PC-3 (cell line): ENCODE measurements around the gene IVNS1ABP. TPM values are rescaled to one million over a fixed set of nuclear protein-coding genes. Genes with fewer than 3 reads are reported as not detected.
"Not testable (repeated sequence)": the region's sequence is repeated elsewhere in the genome, so short reads cannot be mapped to it uniquely, and the experiment has no call there.

Source experiments
- ATAC-seq: fragments of 200-7000 bp; cut with Tn5 transposase; 2 replicates; pipeline ENCODE4 v1.9.1; 2020; ENCODE audit warnings: mild to moderate bottlenecking, moderate library complexity
- Bru-seq: library from RNA; stranded (reverse); fragments of 400-500 nt; gene quantifications from one replicate; lab custom pipeline; 2021; lab: Mats Ljungman, UMichigan
- BruChase-seq, 2 experiments: library from RNA; stranded (reverse); fragments of 400-500 nt; gene quantifications; one replicate each; lab custom pipeline; 2021; lab: Mats Ljungman, UMichigan
- BruUV-seq: library from RNA; stranded (reverse); fragments of 400-500 nt; replicated peaks from 2 replicates; lab custom pipeline; 2021; lab: Mats Ljungman, UMichigan
- CTCF ChIA-PET: fragments of 300-600 bp; sonication (Branson Sonifier 250); formaldehyde crosslinking; loops from one replicate; lab custom pipeline; 2022; ENCODE audit warnings: antibody characterized with exemption; lab: Charles Lee
- POLR2A ChIA-PET: fragments of 300-600 bp; sonication (Branson Sonifier 250); formaldehyde crosslinking; loops from one replicate; lab custom pipeline; 2022; ENCODE audit warnings: antibody characterized with exemption; ENCODE audit not compliant: unreplicated experiment; lab: Charles Lee
- DNase-seq: peaks from one replicate; pipeline ENCODE4 v3.0.0-alpha.2; 2015
- H2AFZ ChIP-seq: fragments of 300-600 bp; sonication (generic); 2 replicates; pipeline ENCODE4 v1.6.0; 2016; ENCODE audit warnings: antibody characterized with exemption, low read length
- H3F3A ChIP-seq: fragments of 300-600 bp; sonication (generic); one replicate; pipeline ENCODE4 v1.6.0; 2017; ENCODE audit warnings: antibody characterized with exemption, low read length, control low read depth, mild to moderate bottlenecking; ENCODE audit not compliant: unreplicated experiment
- H3K27ac ChIP-seq: fragments of 300-600 bp; sonication (generic); 2 replicates; pipeline ENCODE4 v1.5.1; 2016; ENCODE audit warnings: mild to moderate bottlenecking, low read length
- H3K27me3 ChIP-seq: fragments of 300-600 bp; sonication (generic); 2 replicates; pipeline ENCODE4 v1.6.1; 2016; ENCODE audit warnings: low read length, mixed read lengths
- H3K36me3 ChIP-seq: fragments of 300-600 bp; sonication (generic); 2 replicates; pipeline ENCODE4 v1.6.1; 2016; ENCODE audit warnings: low read depth, mixed run types, low read length, mixed read lengths
- H3K4me1 ChIP-seq: fragments of 300-600 bp; sonication (generic); 2 replicates; pipeline ENCODE4 v1.5.1; 2016; ENCODE audit warnings: low read length; ENCODE audit not compliant: insufficient read depth
- H3K4me2 ChIP-seq: fragments of 300-600 bp; sonication (generic); 2 replicates; pipeline ENCODE4 v1.6.0; 2016; ENCODE audit warnings: low read length
- H3K4me3 ChIP-seq: fragments of 300-600 bp; sonication (generic); 2 replicates; pipeline ENCODE4 v1.5.1; 2016; ENCODE audit warnings: mild to moderate bottlenecking, low read length, mixed read lengths
- H3K79me2 ChIP-seq: fragments of 300-600 bp; sonication (generic); 2 replicates; pipeline ENCODE4 v1.6.1; 2017; ENCODE audit warnings: low read length, mixed read lengths
- H3K9ac ChIP-seq: fragments of 300-600 bp; sonication (generic); 2 replicates; pipeline ENCODE4 v1.6.0; 2016; ENCODE audit warnings: mild to moderate bottlenecking, low read length
- H3K9me2 ChIP-seq: fragments of 300-600 bp; sonication (generic); replicated peaks from 2 replicates; pipeline ENCODE4 v1.6.1; 2016; ENCODE audit warnings: mixed run types, low read length, mixed read lengths
- H3K9me3 ChIP-seq: fragments of 300-600 bp; sonication (generic); 2 replicates; pipeline ENCODE4 v1.6.1; 2016; ENCODE audit warnings: low read length, mixed read lengths
- H4K20me1 ChIP-seq: fragments of 300-600 bp; sonication (generic); 2 replicates; pipeline ENCODE4 v1.6.1; 2016; ENCODE audit warnings: low read length, mixed read lengths
- CTCF ChIP-seq: fragments of 300-600 bp; sonication (generic); conservative IDR thresholded peaks from 2 replicates; pipeline ENCODE4 v1.5.1; 2017; ENCODE audit warnings: antibody characterized with exemption, low read depth, mild to moderate bottlenecking, low read length
- EZH2 ChIP-seq: fragments of 300-600 bp; sonication (generic); IDR thresholded peaks from one replicate; pipeline ENCODE4 v1.6.1; 2017; ENCODE audit warnings: antibody characterized with exemption, mild to moderate bottlenecking, low read length; ENCODE audit not compliant: unreplicated experiment
- EZH2phosphoT487 ChIP-seq: fragments of 300-600 bp; sonication (generic); IDR thresholded peaks from 2 replicates; pipeline ENCODE4 v1.6.1; 2018; ENCODE audit warnings: mild to moderate bottlenecking, antibody characterized with exemption, low read length, borderline replicate concordance
- intact Hi-C: fragments of 100-400 bp; cut with micrococcal nuclease; formaldehyde crosslinking; loops from 2 replicates; pipeline ENCODE4 v1.9.0; 2023
- long read RNA-seq: library from polyadenylated mRNA; unstranded; transcript quantifications from one replicate; pipeline ENCODE4 v2.0.0, GENCODE V29; 2021; ENCODE audit not compliant: unreplicated experiment
- total RNA-seq: library from RNA; depleted of rRNA; stranded (reverse); fragments of >200 nt; gene quantifications from 2 replicates; pipeline ENCODE4 v1.2.3, GENCODE V29; 2014; rRNA removed

The IVNS1ABP gene
- total RNA-seq, result 21.0 and 30.7 TPM in 2 replicates
- Bru-seq, nascent RNA, result percentile 85 among the genes with signal in this experiment
- BruChase-seq, experiment 1, labeled RNA remaining after a 6-hour chase, result percentile 93 among the genes with signal in this experiment
- percentile 93 among the genes with signal in this experiment for BruChase-seq, experiment 2, labeled RNA remaining after a 2-hour chase
- long read RNA-seq, full-length matches to known transcripts, result 39 of 69 reads
- long read RNA-seq, partial matches to known transcripts, result 19 of 69 reads
- long read RNA-seq, other reads (novel, unspliced or antisense), result 11 of 69 reads

GRCh38 chr1:185317034-185317885, at the start of gene IVNS1ABP:
Gene IVNS1ABP (minus strand): TSS chr1:185317243. CDS start chr1:185309493, 7,750 bp downstream.
- Histone ChIP-seq H4K20me1 (peaks cover 36% of the 10 kb centered on the region), H3K4me1 (peaks cover 30% of the 10 kb centered on the region), H3K9me3 (no peaks in the 10 kb centered on the region), H3K79me2 (peaks cover 48% of the 10 kb centered on the region), H3K9ac (peak within 1 kb of the TSS; percentile 92), H3K4me3 (peak within 1 kb of the TSS; percentile 98), H3K27ac (peak within 1 kb of the TSS; percentile 62), H3K27me3 (no peaks in the 10 kb centered on the region), H3K9me2 (no peaks in the 10 kb centered on the region), H3K4me2 (peak within 1 kb of the TSS; percentile 95), H2AFZ (peak within 1 kb of the TSS; percentile 97), H3F3A (no peaks in the 10 kb centered on the region), H3K36me3 (no peaks in the 10 kb centered on the region)
- ChIA-PET POLR2A (interaction anchor here (0.6 kb wide), 5 partner anchors 12 to 364 kb away, joined by 3 to 6 read pairs (median 4); no protein-coding TSS in a partner anchor), CTCF (interaction anchor here (0.6 to 1.0 kb wide), 3 partner anchors 57 to 279 kb away, joined by 3 to 6 read pairs (median 5); no protein-coding TSS in a partner anchor)
- DNase-seq (peak; percentile 78), ATAC-seq (peak; percentile 68)
- no peak for TF ChIP-seq EZH2phosphoT487
- peak; percentile 32; the same call in 1 of the 2 replicates for TF ChIP-seq CTCF
- intact Hi-C loops, result loop anchor here (2.0 to 10.0 kb wide), 3 partner anchors 58 to 355 kb away; no protein-coding TSS in a partner anchor
- TSS peak; percentile 79 for BruUV-seq

- Histone ChIP-seq H3K36me3 (no peaks in the 10 kb centered on the region), H3K4me1 (peaks cover 30% of the 10 kb centered on the region), H3K9me2 (no peaks in the 10 kb centered on the region), H2AFZ (peak overlapping the region; percentile 28; the same call in 1 of the 2 replicates), H3K4me2 (peak overlapping the region; percentile 66; the same call in 1 of the 2 replicates), H3K9me3 (no peaks in the 10 kb centered on the region), H3K9ac (no peak overlapping the region), H3K27ac (no peak overlapping the region), H3K4me3 (no peak overlapping the region), H4K20me1 (no peaks in the 10 kb centered on the region), H3K79me2 (no peaks in the 10 kb centered on the region), H3K27me3 (no peaks in the 10 kb centered on the region), H3F3A (peaks cover 3% of the 10 kb centered on the region)
- TF ChIP-seq CTCF (no peak), EZH2phosphoT487 (no peak), EZH2 (no peak)
- BruUV-seq, result no TSS peak
- CTCF ChIA-PET, result no interaction called here
- intact Hi-C loops, result no loop called here
- POLR2A ChIA-PET, result interaction anchor here (0.6 kb wide), 1 partner anchor 636 kb away, joined by 3 read pairs; no protein-coding TSS in a partner anchor
- no peak for DNase-seq
- ATAC-seq, result no peak
These were observed 48.9 kb upstream of the IVNS1ABP start for GRCh38 chr1:185365951-185366350.

- BruUV-seq, result not testable (repeated sequence)
These were observed 47.5 kb upstream of the IVNS1ABP start for GRCh38 chr1:185364528-185364927.

More at GRCh38 chr1:185364528-185364927, 47.5 kb upstream of the IVNS1ABP start:
- H3K27me3 ChIP-seq, H3K4me2 ChIP-seq, ATAC-seq, CTCF ChIA-PET, H3K9me2 ChIP-seq, H3K36me3 ChIP-seq, H2AFZ ChIP-seq, H3K9me3 ChIP-seq, H3K27ac ChIP-seq, H3K9ac ChIP-seq, H4K20me1 ChIP-seq, DNase-seq, H3F3A ChIP-seq, intact Hi-C loops, H3K4me3 ChIP-seq, H3K79me2 ChIP-seq: not testable (repeated sequence)
- peaks cover 22% of the 10 kb centered on the region for H3K4me1 ChIP-seq
- POLR2A ChIA-PET, result interaction anchor here (0.7 kb wide), 1 partner anchor 48 kb away, joined by 10 read pairs; no protein-coding TSS in a partner anchor
